HFFc6 (cell line): ENCODE measurements around the gene ZNF467. TPM values are rescaled to one million over a fixed set of nuclear protein-coding genes. Genes with fewer than 3 reads are reported as not detected.

Source experiments
- DNase-seq: peaks from one replicate; pipeline ENCODE4 v3.0.0-alpha.2; 2018
- H3K27ac Mint-ChIP-seq: 2 replicates; pipeline ENCODE4 v1.8.0; 2020; ENCODE audit warnings: mild to moderate bottlenecking, mixed read lengths
- H3K27me3 Mint-ChIP-seq: 2 replicates; pipeline ENCODE4 v1.8.0; 2021; ENCODE audit warnings: mild to moderate bottlenecking, moderate library complexity, mixed read lengths; ENCODE audit not compliant: insufficient read depth
- H3K36me3 Mint-ChIP-seq: 2 replicates; pipeline ENCODE4 v1.8.0; 2021; ENCODE audit warnings: low read depth, mixed read lengths
- H3K4me1 Mint-ChIP-seq: 2 replicates; pipeline ENCODE4 v1.8.0; 2020; ENCODE audit warnings: low read depth, mixed read lengths
- H3K4me3 Mint-ChIP-seq: 2 replicates; pipeline ENCODE4 v1.8.0; 2020; ENCODE audit warnings: mild to moderate bottlenecking, moderate library complexity, mixed read lengths
- H3K9me3 Mint-ChIP-seq: 2 replicates; pipeline ENCODE4 v1.8.0; 2020; ENCODE audit warnings: mild to moderate bottlenecking, mixed read lengths
- total RNA-seq, 6 experiments: library from RNA; stranded (reverse); fragmentation: NEBNext Ultra II Directional; extraction: Animal tissue kit (Norgen Biotek cat#: 25700); gene quantifications; 2 replicates in 1 of 6; 3 replicates in 5 of 6; pipeline ENCODE4 v1.2.3, GENCODE V29; 2021
- TF ChIP-seq, protein P1 (sequence below): fragments of 200-600 bp; sonication (generic); IDR thresholded peaks from 2 replicates; pipeline ENCODE4 v1.5.0; 2021; ENCODE audit warnings: antibody characterized with exemption, mild to moderate bottlenecking

Gene ZNF467
- total RNA-seq, 6 experiments from 2014 or later = 0.68 to 1.7 (median 1.0) TPM

DNA sequence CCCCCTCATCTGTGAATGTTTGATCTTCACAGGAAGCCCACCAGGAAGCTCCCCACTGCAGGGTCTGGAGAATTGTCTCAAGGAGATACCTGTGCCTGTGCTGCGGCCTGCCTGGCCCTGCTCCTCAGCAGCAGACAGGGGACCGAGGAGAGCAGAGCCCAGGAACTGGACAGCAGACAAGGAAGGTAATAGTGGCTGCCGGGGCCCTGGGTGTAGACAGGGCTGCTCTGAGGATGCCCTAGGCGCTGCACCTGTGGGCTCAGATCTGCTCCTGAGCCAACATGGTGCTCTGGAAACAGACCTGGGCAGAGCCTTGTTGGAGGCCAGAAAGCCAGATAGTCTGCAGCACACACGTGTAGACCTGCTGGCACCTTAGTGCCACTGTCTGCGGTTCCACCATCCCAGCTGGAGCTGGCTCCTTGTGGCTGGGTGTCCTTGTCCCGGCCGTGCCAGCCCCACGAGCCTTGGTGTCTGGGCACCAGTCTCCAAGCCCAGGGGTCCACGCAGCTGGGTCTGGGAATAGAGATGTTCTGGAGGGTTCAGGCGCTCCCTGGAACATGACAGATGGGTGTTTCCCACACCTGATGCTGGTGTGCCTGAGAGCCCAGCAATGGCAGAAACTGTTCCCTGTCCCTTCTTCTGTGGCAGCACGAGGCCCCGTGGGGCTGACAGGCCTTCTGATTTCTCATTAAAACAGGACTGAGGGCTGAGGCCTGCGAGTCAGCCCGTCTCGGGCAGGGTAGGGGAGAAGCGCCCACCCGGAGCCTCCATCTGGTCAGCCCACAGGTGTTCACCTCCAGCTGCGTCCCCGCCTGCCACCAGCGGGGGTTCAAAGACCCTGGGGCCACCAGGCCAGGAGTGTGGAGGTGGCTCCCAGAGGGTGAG, 44.7 kb downstream of the ZNF467 start:
- H3K36me3 Mint-ChIP-seq = no peaks in the 10 kb centered on the region

DNA sequence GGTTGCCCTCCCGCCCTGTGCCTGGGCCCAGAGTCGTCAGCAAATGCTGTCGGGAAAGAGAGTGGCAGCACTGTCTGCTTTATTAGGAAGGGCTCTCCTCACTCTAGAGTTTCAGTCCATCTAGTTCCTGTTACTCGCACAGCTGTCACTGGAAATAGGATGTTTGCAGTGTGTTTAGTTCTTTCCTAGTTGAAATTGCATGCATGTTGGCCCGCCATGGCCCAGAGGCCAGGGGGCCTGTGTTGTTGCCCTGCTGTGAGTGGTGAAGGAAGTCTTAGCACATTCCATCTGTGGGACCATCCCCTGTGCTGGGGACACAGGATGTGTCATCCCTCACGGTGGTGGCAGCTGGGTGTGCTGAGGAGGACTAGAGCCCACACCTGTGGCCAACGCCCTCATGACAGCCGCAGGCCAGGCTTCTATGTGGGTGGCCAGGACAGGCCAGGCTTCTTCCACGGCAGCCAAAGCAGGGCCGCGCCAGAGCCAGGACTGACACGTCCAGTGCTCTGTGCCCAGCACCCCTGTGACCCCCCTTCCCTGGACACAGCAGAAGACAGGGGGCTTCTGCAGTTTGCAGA, 45.4 kb downstream of the ZNF467 start:
- Mint-ChIP-seq H3K27me3 (no peaks in the 10 kb centered on the region), H3K36me3 (no peaks in the 10 kb centered on the region), H3K9me3 (no peaks in the 10 kb centered on the region), H3K27ac (no peak overlapping the region), H3K4me3 (no peak overlapping the region), H3K4me1 (no peaks in the 10 kb centered on the region)
- TF ChIP-seq, protein P1, sequence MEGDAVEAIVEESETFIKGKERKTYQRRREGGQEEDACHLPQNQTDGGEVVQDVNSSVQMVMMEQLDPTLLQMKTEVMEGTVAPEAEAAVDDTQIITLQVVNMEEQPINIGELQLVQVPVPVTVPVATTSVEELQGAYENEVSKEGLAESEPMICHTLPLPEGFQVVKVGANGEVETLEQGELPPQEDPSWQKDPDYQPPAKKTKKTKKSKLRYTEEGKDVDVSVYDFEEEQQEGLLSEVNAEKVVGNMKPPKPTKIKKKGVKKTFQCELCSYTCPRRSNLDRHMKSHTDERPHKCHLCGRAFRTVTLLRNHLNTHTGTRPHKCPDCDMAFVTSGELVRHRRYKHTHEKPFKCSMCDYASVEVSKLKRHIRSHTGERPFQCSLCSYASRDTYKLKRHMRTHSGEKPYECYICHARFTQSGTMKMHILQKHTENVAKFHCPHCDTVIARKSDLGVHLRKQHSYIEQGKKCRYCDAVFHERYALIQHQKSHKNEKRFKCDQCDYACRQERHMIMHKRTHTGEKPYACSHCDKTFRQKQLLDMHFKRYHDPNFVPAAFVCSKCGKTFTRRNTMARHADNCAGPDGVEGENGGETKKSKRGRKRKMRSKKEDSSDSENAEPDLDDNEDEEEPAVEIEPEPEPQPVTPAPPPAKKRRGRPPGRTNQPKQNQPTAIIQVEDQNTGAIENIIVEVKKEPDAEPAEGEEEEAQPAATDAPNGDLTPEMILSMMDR = no peak
- DNase-seq = no peak

More for the DNA sequence above, 44.7 kb downstream of the ZNF467 start:
- H3K4me1 Mint-ChIP-seq = no peaks in the 10 kb centered on the region
- no peak for DNase-seq
- H3K9me3 Mint-ChIP-seq = no peaks in the 10 kb centered on the region
- no peak overlapping the region for H3K4me3 Mint-ChIP-seq
- TF ChIP-seq, protein P1 = no peak
- no peaks in the 10 kb centered on the region for H3K27me3 Mint-ChIP-seq
- H3K27ac Mint-ChIP-seq = no peak overlapping the region

DNA sequence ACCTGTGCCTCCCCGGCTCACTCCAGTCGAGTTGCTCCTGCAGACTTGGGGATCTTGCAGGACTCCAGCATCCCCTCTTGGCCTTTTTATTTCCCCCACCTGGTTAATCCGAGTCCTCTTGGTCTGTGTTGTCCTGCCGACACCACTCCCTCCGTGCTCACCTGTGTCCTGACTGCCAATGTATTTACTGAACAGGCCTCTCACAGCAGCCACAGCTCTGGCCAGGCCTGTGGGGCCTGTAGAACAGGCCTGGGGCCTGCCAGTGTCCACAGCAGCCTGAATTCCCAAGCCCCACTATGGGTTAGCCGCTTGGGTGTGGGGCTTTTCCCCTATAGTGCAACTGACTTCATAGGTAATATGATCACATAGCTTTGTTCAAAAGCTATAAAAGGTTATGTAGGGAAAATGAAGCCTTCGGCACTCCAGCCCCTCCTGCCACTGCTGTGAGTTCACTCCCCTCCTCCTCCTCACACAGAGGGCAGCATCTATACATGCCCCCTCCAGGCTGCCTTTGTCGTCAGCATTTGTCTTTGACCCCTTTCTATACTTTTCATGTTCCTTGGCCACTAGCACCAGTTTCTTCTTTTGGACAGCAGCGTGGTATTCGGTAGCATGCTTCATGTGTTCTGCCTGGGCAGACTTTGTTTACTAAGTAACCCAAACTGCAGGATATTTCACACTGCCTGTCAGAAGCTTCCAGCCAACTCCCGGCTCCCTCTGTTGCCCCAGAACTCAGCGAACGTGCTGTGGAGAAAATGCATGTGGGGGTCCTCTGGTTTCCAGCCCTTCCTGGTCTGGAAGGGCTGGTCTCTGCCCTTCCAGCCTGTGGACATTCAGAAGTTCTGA, 46.1 kb downstream of the ZNF467 start:
- no peaks in the 10 kb centered on the region for H3K9me3 Mint-ChIP-seq
- no peak for DNase-seq
- no peaks in the 10 kb centered on the region for H3K36me3 Mint-ChIP-seq
- H3K4me1 Mint-ChIP-seq = no peaks in the 10 kb centered on the region
- H3K4me3 Mint-ChIP-seq = no peak overlapping the region
- TF ChIP-seq, protein P1 = no peak
- H3K27ac Mint-ChIP-seq = no peak overlapping the region
- no peaks in the 10 kb centered on the region for H3K27me3 Mint-ChIP-seq

DNA sequence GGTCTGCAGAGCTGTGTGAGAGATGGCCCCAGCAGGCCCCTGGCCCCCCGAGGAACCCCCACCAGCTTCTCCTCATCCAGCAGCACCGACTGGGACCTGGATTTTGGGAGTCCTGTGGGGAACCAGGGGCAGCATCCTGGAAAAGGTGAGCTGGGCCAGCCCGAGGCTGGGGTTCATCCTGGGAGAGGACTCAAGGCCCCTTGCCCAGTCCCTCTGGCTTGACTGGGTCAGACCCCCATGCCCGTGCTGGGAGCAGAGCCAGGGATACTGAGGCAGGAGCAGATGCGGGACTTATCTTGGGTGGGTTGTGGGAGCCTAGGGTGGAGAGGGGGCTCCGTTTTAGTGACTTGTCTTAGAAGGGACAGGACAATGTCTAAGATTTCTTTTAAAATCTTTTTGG, 47.5 kb downstream of the ZNF467 start:
- H3K9me3 Mint-ChIP-seq = no peaks in the 10 kb centered on the region
- no peak overlapping the region for H3K27ac Mint-ChIP-seq
- H3K36me3 Mint-ChIP-seq = no peaks in the 10 kb centered on the region
- no peaks in the 10 kb centered on the region for H3K27me3 Mint-ChIP-seq
- DNase-seq = no peak
- no peaks in the 10 kb centered on the region for H3K4me1 Mint-ChIP-seq
- TF ChIP-seq, protein P1 = no peak
- H3K4me3 Mint-ChIP-seq = no peak overlapping the region

DNA sequence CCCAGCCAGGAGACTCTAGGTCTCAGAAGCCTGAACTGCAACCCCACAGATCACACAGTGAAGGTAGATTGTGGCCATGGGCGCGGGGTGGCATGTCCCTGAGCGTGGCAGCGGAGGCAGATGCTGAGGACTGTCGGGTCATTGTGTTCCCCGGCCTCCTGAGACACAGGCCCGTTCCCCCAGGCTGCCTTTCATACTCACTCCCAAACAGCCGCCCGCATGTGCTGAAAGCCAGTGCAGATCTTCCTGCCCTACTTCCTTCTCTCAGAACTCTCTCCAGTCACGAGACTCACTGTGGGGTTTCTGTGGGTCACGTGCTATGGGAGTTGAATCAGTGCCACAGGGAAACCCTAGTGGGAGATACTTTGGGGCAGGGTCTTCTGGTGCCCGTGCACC, 48.0 kb downstream of the ZNF467 start:
- TF ChIP-seq, protein P1 = no peak

More for the DNA sequence above, 48.0 kb downstream of the ZNF467 start:
- Mint-ChIP-seq H3K4me1 (no peaks in the 10 kb centered on the region), H3K27me3 (no peaks in the 10 kb centered on the region), H3K27ac (no peak overlapping the region), H3K36me3 (no peaks in the 10 kb centered on the region), H3K4me3 (no peak overlapping the region), H3K9me3 (no peaks in the 10 kb centered on the region)
- DNase-seq = no peak
